GM23248 (cell line): ENCODE measurements around the gene ABCC4. TPM values are rescaled to one million over a fixed set of nuclear protein-coding genes. Genes with fewer than 3 reads are reported as not detected.
"Not testable (repeated sequence)": the region's sequence is repeated elsewhere in the genome, so short reads cannot be mapped to it uniquely, and the experiment has no call there.

ENCODE experiments used
- DNase-seq: peaks from one replicate; pipeline ENCODE4 v3.0.0-alpha.2; 2015
- H2AFZ ChIP-seq: fragments of 200-600 bp; sonication (generic); 2 replicates; pipeline ENCODE4 v1.6.1; 2016; ENCODE audit warnings: antibody characterized with exemption
- H3F3A ChIP-seq: fragments of 200-600 bp; sonication (generic); 2 replicates; pipeline ENCODE4 v1.6.1; 2016; ENCODE audit warnings: mild to moderate bottlenecking, antibody characterized with exemption, mixed run types; ENCODE audit not compliant: insufficient read depth
- H3K27ac ChIP-seq: fragments of 200-600 bp; sonication (generic); 2 replicates; pipeline ENCODE4 v1.5.1; 2016; ENCODE audit warnings: mild to moderate bottlenecking
- H3K27me3 ChIP-seq: fragments of 200-600 bp; sonication (generic); replicated peaks from 2 replicates; pipeline ENCODE4 v1.6.1; 2016; ENCODE audit warnings: mild to moderate bottlenecking; ENCODE audit not compliant: insufficient read depth
- H3K36me3 ChIP-seq: fragments of 200-600 bp; sonication (generic); 2 replicates; pipeline ENCODE4 v1.6.1; 2016; ENCODE audit warnings: low read depth, mild to moderate bottlenecking
- H3K4me1 ChIP-seq: fragments of 200-600 bp; sonication (generic); 2 replicates; pipeline ENCODE4 v1.6.1; 2016; ENCODE audit warnings: mild to moderate bottlenecking; ENCODE audit not compliant: insufficient read depth
- H3K4me2 ChIP-seq: fragments of 200-600 bp; sonication (generic); one replicate; pipeline ENCODE4 v1.6.1; 2016; ENCODE audit warnings: mild to moderate bottlenecking; ENCODE audit not compliant: unreplicated experiment
- H3K4me3 ChIP-seq: fragments of 200-600 bp; sonication (generic); 2 replicates; pipeline ENCODE4 v1.5.1; 2016; ENCODE audit warnings: mild to moderate bottlenecking
- H3K79me2 ChIP-seq: fragments of 200-600 bp; sonication (generic); 2 replicates; pipeline ENCODE4 v1.6.1; 2016; ENCODE audit warnings: mild to moderate bottlenecking; ENCODE audit not compliant: insufficient read depth
- H3K9ac ChIP-seq: fragments of 200-600 bp; sonication (generic); 2 replicates; pipeline ENCODE4 v1.6.1; 2016; ENCODE audit warnings: mild to moderate bottlenecking
- H3K9me2 ChIP-seq: fragments of 200-600 bp; sonication (generic); 2 replicates; pipeline ENCODE4 v1.6.1; 2016; ENCODE audit warnings: mixed run types, mild to moderate bottlenecking, moderate library complexity; ENCODE audit not compliant: insufficient read depth
- H3K9me3 ChIP-seq: fragments of 200-600 bp; sonication (generic); one replicate; pipeline ENCODE4 v1.6.1; 2017; ENCODE audit warnings: low read depth
- H4K20me1 ChIP-seq: fragments of 200-600 bp; sonication (generic); 2 replicates; pipeline ENCODE4 v1.6.0; 2016; ENCODE audit not compliant: insufficient read depth
- EZH2 ChIP-seq: fragments of 200-600 bp; sonication (generic); IDR thresholded peaks from 2 replicates; pipeline ENCODE4 v1.6.1; 2018; ENCODE audit warnings: antibody characterized with exemption, mild to moderate bottlenecking; ENCODE audit not compliant: insufficient read depth, poor library complexity, severe bottlenecking
- EZH2phosphoT487 ChIP-seq: fragments of 200-600 bp; sonication (generic); IDR thresholded peaks from 2 replicates; pipeline ENCODE4 v1.6.1; 2018; ENCODE audit warnings: antibody characterized with exemption, moderate library complexity, mild to moderate bottlenecking, low read depth; ENCODE audit not compliant: insufficient read depth
- WGBS, 2 experiments: methylation state at CpG; one replicate each; pipeline ENCODE4 v1.1.6; 2015 to 2017; ENCODE audit warnings: low lambda C conversion rate in 2 of 2, low coverage in 1 of 2; ENCODE audit errors: missing lambda C conversion rate in 2 of 2; 5-methylcytosine and 5-hydroxymethylcytosine counted together
- in situ Hi-C: fragments of 300-500 bp; cut with MboI; formaldehyde crosslinking; loops from 2 replicates; pipeline ENCODE4 v1.15.0; 2020
- polyA plus RNA-seq: library from polyadenylated mRNA; unstranded; fragments of >200 nt; fragmentation: Nextera tagmentation; extraction: Ambion mirVana; gene quantifications from 2 replicates; pipeline ENCODE4 v1.2.1, GENCODE V29; 2016
- total RNA-seq: library from RNA; depleted of rRNA; stranded (reverse); fragments of >200 nt; shearing (Covaris generic); gene quantifications from 2 replicates; pipeline ENCODE4 v1.2.3, GENCODE V29; 2014

The ABCC4 gene
- total and polyA plus RNA-seq, 2 experiments from 2014 or later, result 3.9 to 11.2 TPM

GRCh38 chr13:95199896-95200295 is 101.4 kb downstream of the ABCC4 start:
- DNase-seq, result no peak
- in situ Hi-C loops, result no loop called here
- Histone ChIP-seq H3K4me3 (no peak overlapping the region), H2AFZ (no peak overlapping the region), H3K27me3 (no peaks in the 10 kb centered on the region), H3F3A (no peaks in the 10 kb centered on the region), H3K27ac (no peak overlapping the region), H4K20me1 (no peaks in the 10 kb centered on the region), H3K9me2 (no peaks in the 10 kb centered on the region), H3K36me3 (no peaks in the 10 kb centered on the region; the same call in 1 of the 2 replicates), H3K4me1 (no peaks in the 10 kb centered on the region), H3K9ac (no peak overlapping the region), H3K4me2 (no peak overlapping the region), H3K9me3 (no peaks in the 10 kb centered on the region), H3K79me2 (no peaks in the 10 kb centered on the region)
- TF ChIP-seq EZH2 (no peak), EZH2phosphoT487 (no peak)
- WGBS, 2 experiments, result 97% methylated on average over 4 of the region's 4 CpGs

GRCh38 chr13:95198606-95199005 is 102.6 kb downstream of the ABCC4 start:
- WGBS, 2 experiments, result 66 to 95% methylated on average over 2 of the region's 2 CpGs
- H3K4me1 ChIP-seq, H3K27me3 ChIP-seq, H3K79me2 ChIP-seq, H3K9me2 ChIP-seq, H4K20me1 ChIP-seq, H3K4me2 ChIP-seq, H3K36me3 ChIP-seq, H3K9ac ChIP-seq, H2AFZ ChIP-seq, H3F3A ChIP-seq, H3K27ac ChIP-seq, H3K9me3 ChIP-seq, H3K4me3 ChIP-seq, DNase-seq, in situ Hi-C loops: not testable (repeated sequence)

GRCh38 chr13:95197548-95197947 is 103.7 kb downstream of the ABCC4 start:
- WGBS, 2 experiments, result 79 to 82% methylated on average over 4 of the region's 4 CpGs

GRCh38 chr13:95195146-95195545 is 106.1 kb downstream of the ABCC4 start:
- no peak overlapping the region for H3K4me3 ChIP-seq
- H3K4me2 ChIP-seq, result no peak overlapping the region
- H3K4me1 ChIP-seq, result no peaks in the 10 kb centered on the region
- H3K36me3 ChIP-seq, result no peaks in the 10 kb centered on the region
- H3K9ac ChIP-seq, result no peak overlapping the region
- no peaks in the 10 kb centered on the region for H3K79me2 ChIP-seq
- H3F3A ChIP-seq, result no peaks in the 10 kb centered on the region
- H2AFZ ChIP-seq, result no peak overlapping the region
- in situ Hi-C loops, result no loop called here
- H3K27ac ChIP-seq, result no peak overlapping the region
- no peaks in the 10 kb centered on the region for H4K20me1 ChIP-seq
- 79 to 82% methylated on average over 6 of the region's 6 CpGs for WGBS, 2 experiments
- no peak for DNase-seq
- H3K9me3 ChIP-seq, result no peaks in the 10 kb centered on the region
- no peaks in the 10 kb centered on the region for H3K9me2 ChIP-seq
- TF ChIP-seq EZH2phosphoT487 (no peak), EZH2 (no peak)
- no peaks in the 10 kb centered on the region for H3K27me3 ChIP-seq

More at GRCh38 chr13:95197548-95197947, 103.7 kb downstream of the ABCC4 start:
- Histone ChIP-seq H3F3A (no peaks in the 10 kb centered on the region), H3K9me3 (no peaks in the 10 kb centered on the region), H3K4me1 (no peaks in the 10 kb centered on the region), H3K9me2 (no peaks in the 10 kb centered on the region), H2AFZ (no peak overlapping the region), H3K27me3 (no peaks in the 10 kb centered on the region), H3K4me2 (no peak overlapping the region), H4K20me1 (no peaks in the 10 kb centered on the region), H3K27ac (no peak overlapping the region), H3K4me3 (no peak overlapping the region), H3K79me2 (no peaks in the 10 kb centered on the region), H3K36me3 (no peaks in the 10 kb centered on the region), H3K9ac (no peak overlapping the region)
- DNase-seq, result no peak
- in situ Hi-C loops, result no loop called here
- TF ChIP-seq EZH2phosphoT487 (no peak), EZH2 (no peak)
